ENCODE measurements around the gene ZBTB9.
A peak's percentile ranks its signal among the peaks of the same experiment; 100 is the strongest.
"Not testable (repeated sequence)": the region's sequence is repeated elsewhere in the genome, so short reads cannot be mapped to it uniquely, and the experiment has no call there.

The ZBTB9 gene

DNA sequence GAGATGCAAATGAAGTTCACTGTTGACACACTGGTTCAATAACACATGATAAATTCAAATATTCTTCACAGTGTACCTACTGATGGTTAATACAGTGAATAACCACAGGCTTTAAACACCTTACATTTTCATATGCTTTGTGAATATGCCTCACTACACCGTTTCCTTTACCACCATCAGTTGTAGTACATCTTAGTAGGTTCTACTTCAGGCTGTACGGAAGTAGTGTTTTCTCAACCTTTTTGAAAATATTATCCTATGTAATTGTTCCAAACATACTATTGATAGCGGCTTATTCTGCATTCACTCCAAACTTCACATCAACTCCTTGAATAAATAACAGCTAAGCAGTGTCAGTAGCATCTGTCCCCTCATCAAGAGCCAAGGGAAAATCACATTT, 15.3 kb downstream of the ZBTB9 start:
- DNase-seq: no peak

DNA sequence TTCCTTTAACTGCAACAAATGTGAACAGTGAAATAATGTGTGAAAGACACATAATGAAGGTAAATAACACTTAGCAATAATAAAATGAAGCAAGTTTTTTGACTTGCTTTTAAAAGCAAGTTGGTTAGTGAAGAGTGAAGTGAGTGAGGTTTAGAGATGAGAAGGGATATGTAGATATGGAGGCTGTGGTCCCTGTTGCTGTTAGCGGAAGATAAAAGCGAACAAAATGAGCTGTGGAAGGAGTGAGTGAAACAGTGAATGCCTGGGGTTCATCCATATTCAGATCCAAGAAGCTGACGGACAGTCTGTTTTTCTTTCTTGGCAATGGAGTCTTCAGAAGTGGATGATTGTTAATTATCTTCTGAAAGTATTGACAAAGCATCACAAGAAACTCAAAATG, 23.5 kb downstream of the ZBTB9 start:
- DNase-seq: peak; percentile 29

DNA sequence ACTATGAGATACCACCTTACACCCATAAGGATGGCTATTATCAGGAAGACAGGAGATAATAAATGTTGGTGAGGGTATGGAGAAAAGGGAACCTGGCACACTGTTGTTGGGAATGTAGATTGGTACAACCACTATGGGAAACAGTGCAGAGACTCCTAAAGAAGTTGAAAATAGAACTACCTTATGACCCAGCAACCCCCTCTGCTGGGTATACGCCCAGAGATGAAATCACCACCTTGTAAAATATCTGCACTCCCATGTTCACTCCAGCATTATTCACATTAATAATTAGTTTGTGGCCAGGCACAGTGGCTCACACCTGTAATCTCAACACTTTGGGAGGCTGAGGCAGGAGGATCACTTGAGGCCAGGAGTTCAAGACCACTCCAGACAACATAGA, 26.8 kb downstream of the ZBTB9 start:
- DNase-seq: peak; percentile 46

DNA sequence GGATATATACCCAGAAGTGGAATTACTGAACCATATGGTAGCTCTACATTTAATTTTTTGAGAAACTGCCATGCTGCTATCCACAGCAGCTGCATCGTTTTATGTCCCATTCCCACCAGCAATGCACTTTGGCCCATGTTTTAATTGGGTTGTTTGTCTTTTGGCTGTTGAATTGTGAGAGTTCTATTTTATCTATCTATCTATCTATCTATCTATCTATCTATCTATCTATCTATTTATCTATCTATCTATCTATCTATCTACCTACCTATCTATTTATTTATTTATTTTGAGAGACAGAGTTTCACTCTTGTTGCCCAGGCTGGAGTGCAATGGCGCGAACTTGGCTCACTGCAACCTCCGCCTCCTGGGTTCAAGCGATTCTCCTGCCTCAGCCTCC, 28.2 kb downstream of the ZBTB9 start:
- DNase-seq: not testable (repeated sequence)

DNA sequence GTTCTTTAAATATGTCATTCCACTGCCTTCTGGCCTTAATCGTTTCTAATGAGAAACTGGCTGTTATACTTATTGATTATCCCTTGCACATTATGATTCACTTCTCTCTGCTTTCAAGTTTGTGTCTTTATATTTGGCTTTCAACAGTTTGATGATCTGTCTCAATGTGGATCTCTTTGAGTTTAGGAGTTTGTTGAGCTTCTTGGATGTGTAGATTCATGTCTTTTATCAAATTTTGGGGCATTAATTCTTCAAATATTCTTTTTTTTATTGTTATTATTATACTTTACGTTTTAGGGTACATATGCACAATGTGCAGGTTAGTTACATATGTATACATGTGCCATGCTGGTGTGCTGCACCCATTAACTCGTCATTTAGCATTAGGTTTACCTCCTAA, 29.3 kb downstream of the ZBTB9 start:
- no peak for DNase-seq

DNA sequence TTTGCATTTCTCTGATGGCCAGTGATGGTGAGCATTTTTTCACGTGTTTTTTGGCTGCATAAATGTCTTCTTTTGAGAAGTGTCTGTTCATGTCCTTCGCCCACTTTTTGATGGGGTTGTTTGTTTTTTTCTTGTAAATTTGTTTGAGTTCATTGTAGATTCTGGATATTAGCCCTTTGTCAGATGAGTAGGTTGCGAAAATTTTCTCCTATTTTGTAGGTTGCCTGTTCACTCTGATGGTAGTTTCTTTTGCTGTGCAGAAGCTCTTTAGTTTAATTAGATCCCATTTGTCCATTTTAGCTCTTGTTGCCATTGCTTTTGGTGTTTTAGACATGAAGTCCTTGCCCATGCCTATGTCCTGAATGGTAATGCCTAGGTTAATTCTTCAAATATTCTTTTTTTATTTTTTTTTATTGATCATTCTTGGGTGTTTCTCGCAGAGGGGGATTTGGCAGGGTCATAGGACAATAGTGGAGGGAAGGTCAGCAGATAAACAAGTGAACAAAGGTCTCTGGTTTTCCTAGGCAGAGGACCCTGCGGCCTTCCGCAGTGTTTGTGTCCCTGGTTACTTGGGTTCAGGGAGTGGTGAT, 30.4 kb downstream of the ZBTB9 start:
- not testable (repeated sequence) for DNase-seq

DNA sequence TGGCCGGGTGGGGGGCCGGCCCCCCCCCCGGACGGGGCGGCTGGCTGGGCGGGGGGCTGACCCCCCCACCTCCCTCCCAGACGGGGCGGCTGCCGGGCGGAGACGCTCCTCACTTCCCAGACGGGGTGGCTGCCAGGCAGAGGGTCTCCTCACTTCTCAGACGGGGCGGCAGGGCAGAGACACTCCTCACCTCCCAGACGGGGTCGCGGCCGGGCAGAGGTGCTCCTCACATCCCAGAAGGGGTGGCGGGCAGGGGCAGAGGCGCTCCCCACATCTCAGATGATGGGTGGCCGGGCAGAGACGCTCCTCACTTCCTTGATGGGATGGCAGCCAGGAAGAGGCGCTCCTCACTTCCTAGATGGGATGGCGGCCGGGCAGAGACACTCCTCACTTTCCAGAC, 31.3 kb downstream of the ZBTB9 start:
- not testable (repeated sequence) for DNase-seq

DNA sequence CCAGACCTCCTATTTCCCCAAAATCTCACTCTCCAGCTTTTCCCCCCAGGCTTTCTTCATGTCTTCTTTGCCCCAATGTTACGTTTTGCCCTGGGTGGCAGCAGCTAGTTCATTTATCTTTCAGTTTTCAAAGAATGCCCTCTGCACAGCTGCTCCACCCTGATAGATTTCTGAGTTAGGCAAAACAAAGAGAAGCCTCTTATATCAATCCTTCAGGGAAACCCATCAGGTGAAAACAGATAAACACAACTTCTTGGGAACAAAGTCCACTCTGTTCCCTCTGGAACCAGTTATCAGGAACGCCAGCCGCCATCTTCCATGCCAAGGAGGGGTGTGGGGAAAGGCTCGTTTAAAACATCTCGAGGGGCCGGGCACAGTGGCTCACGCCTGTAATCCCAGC, 34.0 kb downstream of the ZBTB9 start:
- peak; percentile 83 for DNase-seq

DNA sequence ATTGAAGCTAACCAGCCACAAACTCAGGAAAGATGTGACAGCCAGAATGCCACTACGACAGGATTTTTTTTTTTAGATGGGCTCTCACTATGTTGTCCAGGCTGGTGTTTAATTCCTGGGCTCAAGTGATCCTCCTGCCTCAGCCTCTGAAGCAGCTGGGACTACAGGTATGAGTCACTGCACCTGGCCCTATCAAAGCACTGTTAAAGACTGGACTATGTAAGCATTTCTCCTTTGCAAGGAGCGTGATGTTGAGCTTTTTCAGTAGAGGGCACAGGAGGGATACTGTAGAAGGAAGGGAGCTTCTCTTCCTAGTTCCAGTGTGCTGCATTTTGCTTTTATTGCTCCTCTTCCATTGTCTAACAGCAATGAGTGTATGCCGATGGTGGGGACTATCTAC, 35.8 kb downstream of the ZBTB9 start:
- peak; percentile 26 for DNase-seq

DNA sequence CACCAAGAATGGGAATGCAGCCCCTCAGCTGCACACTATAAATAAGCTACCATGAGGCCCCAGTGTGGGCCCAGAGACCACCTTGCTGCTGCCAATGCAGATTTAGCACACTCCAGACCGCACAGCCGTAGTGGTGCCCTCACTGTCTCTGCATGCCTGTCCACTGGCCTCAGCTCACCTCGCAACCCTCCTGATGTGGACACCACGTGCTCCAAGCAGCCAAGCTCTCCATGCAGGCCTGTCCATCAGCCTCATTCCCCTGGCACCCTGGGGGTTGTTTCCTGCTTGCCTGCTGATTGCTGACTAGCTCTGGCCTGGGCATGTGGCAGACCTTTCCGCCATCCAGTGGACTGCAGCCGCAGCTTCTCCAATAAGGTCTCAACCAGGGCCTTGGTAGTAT, 36.2 kb downstream of the ZBTB9 start:
- no peak for DNase-seq

DNA sequence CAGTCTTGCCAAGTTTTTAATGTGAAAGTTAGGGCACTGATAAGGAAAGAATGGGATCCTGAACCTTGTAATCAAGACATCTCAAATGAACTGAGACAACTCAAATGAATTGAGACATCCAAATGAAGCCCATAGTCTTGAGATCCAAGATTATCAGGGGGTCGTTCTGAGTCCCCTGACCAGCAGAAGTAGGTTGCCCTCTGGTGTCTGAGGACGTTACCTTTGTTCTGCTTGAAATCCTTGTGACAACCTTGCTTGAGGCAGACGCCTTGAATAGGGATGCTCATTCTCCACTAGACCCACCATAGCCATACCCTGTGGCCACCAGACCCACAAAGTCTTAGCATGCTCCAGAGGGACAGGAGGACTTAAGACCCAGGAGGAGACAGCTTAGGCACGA, 37.7 kb downstream of the ZBTB9 start:
- peak; percentile 20 for DNase-seq

DNA sequence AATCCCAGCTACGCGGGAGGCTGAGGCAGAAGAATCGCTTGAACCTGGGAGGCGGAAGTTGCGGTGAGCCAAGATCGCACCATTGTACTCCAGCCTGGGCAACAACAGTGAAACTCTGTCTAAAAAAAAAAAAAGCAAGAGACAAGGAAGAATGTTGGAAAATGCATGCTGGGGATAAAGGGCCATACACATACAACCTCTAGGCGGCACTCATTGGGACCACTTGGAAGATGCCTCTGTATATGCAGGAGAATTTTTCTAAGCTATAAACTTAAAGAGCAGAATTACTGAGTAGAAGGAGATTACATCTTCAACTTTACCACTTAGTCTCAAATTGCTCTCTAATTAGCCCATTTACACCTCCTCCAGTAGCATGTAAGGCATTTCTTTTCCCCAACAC, 42.8 kb downstream of the ZBTB9 start:
- no peak for DNase-seq

DNA sequence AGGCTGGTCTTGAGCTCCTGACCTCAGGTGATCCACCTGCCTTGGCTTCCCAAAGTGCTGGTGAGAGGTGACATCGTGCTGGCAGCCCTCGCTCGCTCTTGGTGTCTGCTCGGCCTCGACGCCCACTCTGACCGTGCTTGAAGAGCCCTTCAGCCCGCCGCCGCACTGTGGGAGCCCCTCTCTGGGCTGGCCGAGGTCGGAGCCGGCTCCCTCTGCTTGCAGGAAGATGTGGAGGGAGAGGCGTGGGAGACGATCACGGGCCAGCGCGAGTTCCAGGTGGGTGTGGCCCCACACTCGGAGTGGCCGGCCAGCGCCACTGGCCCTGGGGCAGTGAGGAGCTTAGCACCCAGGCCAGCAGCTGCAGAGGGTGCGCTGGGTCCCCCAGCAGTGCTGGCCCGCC, 48.1 kb downstream of the ZBTB9 start:
- DNase-seq: no peak

DNA sequence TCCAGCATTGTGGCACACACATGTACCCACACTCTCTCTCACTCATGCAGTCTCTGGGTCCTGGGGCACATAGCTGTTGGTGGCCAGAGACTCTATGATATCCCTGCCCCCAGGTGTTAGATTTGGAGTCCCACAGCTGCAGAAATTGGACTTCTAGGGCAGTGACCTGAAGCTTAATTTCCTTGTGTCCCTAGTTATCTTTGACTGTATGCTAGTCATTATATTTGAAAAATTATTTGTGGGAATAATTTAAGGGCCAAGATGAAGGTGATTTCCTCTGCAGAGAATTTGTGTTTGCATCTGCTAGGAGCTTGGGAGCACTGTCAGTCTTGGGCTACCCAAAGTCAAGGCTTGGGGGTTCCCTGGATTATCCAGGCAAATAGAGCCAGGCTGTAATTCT, 50.1 kb downstream of the ZBTB9 start:
- DNase-seq: no peak

DNA sequence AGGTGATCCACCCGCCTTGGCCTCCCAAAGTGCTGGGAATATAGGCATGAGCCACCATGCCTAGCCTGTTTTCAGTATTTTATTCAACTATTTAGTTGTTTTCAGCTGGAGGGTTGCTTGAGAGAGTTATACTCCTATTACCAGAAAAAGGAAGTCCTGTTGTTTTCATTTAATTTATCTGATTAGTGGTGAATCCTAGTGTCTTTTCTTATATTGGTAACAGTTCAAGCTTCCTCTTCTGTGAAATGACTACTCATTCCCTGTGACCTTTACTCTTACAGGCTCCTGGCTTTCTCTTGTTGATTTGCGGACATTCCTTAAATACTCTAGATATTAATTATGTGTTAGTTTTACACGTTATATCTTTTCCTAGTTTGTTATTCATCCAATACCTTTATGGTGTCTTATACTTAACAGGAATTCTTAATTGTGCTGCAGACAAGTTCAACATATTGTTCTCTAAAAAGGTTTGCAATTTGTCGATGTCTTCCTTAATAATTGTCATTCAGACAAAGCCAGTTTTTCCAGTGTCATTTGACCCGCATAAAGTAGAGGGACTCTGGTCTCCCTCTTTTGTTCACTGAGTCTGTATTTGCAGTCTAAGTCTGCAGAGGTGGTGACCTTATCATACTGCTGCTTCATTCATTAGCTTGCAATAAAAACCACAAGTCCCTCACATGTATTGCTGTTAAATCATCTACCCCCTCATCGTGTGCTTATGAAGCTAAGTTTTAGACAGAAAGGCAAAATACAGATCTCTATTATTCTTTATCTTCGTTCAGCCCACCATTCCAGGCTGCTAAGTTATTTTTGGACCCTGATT, 51.4 kb downstream of the ZBTB9 start:
- peak; percentile 23 for DNase-seq

All from hematopoietic multipotent progenitor cell treated with erythropoietin and hydrocortisone succinate and interleukin-3 and kit ligand, for 8 days (in vitro differentiated cells).